GM13977 (cell line): Measurements from ENCODE around the gene PLOD2.

ENCODE experiments used
- DNase-seq: peaks from one replicate; pipeline ENCODE4 v3.0.0; 2012; ENCODE audit warnings: low spot score
- CTCF ChIP-seq: IDR thresholded peaks from 2 replicates; pipeline ENCODE4 v1.5.1; 2012; ENCODE audit warnings: mild to moderate bottlenecking, control low read depth; ENCODE audit not compliant: insufficient read depth; ENCODE audit errors: extremely low read depth, missing control alignments
- in situ Hi-C: fragments of 300-500 bp; cut with MboI; formaldehyde crosslinking; loops from one replicate; pipeline ENCODE4 v1.12.0; 2022; ENCODE audit warnings: low sequenced_read_pairs, low pct_unique_long_range_greater_than_20kb, mixed read lengths, inconsistent platforms; ENCODE audit not compliant: unreplicated experiment

Gene PLOD2

GRCh38 chr3:146091397-146091796, 69.6 kb downstream of the PLOD2 start:
- in situ Hi-C loops: no loop called here
- no peak for DNase-seq
- no peak for TF ChIP-seq CTCF

- TF ChIP-seq CTCF: no peak
- DNase-seq: no peak
- in situ Hi-C loops: no loop called here
These were observed 70.5 kb downstream of the PLOD2 start for GRCh38 chr3:146090521-146090920.

GRCh38 chr3:146088840-146089239, 72.1 kb downstream of the PLOD2 start:
- in situ Hi-C loops: no loop called here
- no peak for TF ChIP-seq CTCF
- no peak for DNase-seq

GRCh38 chr3:146087116-146087515, 73.9 kb downstream of the PLOD2 start:
- no peak for DNase-seq
- TF ChIP-seq CTCF: no peak
- in situ Hi-C loops: no loop called here

- in situ Hi-C loops: no loop called here
- TF ChIP-seq CTCF: no peak
- DNase-seq: no peak
These were observed 74.8 kb downstream of the PLOD2 start for GRCh38 chr3:146086211-146086610.

GRCh38 chr3:146085678-146086077, 75.3 kb downstream of the PLOD2 start:
- DNase-seq: no peak
- in situ Hi-C loops: no loop called here
- TF ChIP-seq CTCF: no peak

GRCh38 chr3:146080578-146080977, 80.4 kb downstream of the PLOD2 start:
- in situ Hi-C loops: no loop called here
- no peak for TF ChIP-seq CTCF
- DNase-seq: no peak
